IPS-11a (cell line): ENCODE measurements around the gene SLC34A3.

Source experiments
- H3K4me3 ChIP-seq: one replicate; pipeline ENCODE4 v1.5.1; 2013; ENCODE audit warnings: low read depth, low read length, control low read depth

Gene SLC34A3

GRCh38 chr9:137230705-137231371 is at the start of gene SLC34A3:
Gene SLC34A3, plus strand, starts transcription at chr9:137230901. Its CDS starts 802 bp downstream, at chr9:137231703.
- H3K4me3 ChIP-seq = no peak within 1 kb of the TSS

- no peak overlapping the region for H3K4me3 ChIP-seq
These were observed 49.0 kb upstream of the SLC34A3 start for GRCh38 chr9:137181680-137182079.

- H3K4me3 ChIP-seq = no peak overlapping the region
These were observed 47.9 kb upstream of the SLC34A3 start for GRCh38 chr9:137182836-137183235.

GRCh38 chr9:137183980-137184595 is 46.6 kb upstream of the SLC34A3 start:
- H3K4me3 ChIP-seq = no peak overlapping the region

GRCh38 chr9:137184881-137185660 is 45.6 kb upstream of the SLC34A3 start:
- no peak overlapping the region for H3K4me3 ChIP-seq

- no peak overlapping the region for H3K4me3 ChIP-seq
These were observed 44.8 kb upstream of the SLC34A3 start for GRCh38 chr9:137185921-137186320.

- no peak overlapping the region for H3K4me3 ChIP-seq
These were observed 44.3 kb upstream of the SLC34A3 start for GRCh38 chr9:137186385-137186784.

GRCh38 chr9:137187386-137187785 is 43.3 kb upstream of the SLC34A3 start:
- H3K4me3 ChIP-seq = peak overlapping the region; percentile 89

- H3K4me3 ChIP-seq = peak overlapping the region; percentile 89
These were observed 42.6 kb upstream of the SLC34A3 start for GRCh38 chr9:137188086-137188489.

- H3K4me3 ChIP-seq = peak within 1 kb of the TSS; percentile 89
These were observed 42.0 kb upstream of the SLC34A3 start, which contains the start of the genes ANAPC2 and SSNA1 for GRCh38 chr9:137188490-137189296. Gene ANAPC2, minus strand, starts transcription at chr9:137188560. Its CDS starts 28 bp downstream, at chr9:137188532. Gene SSNA1, plus strand, starts transcription at chr9:137188676. Its CDS starts 51 bp downstream, at chr9:137188727.

- peak overlapping the region; percentile 89 for H3K4me3 ChIP-seq
These were observed 41.1 kb upstream of the SLC34A3 start for GRCh38 chr9:137189297-137190295.

GRCh38 chr9:137190315-137190856 is 40.3 kb upstream of the SLC34A3 start:
- no peak overlapping the region for H3K4me3 ChIP-seq

- H3K4me3 ChIP-seq = no peak overlapping the region
These were observed 39.5 kb upstream of the SLC34A3 start for GRCh38 chr9:137191245-137191644.

- H3K4me3 ChIP-seq = no peak overlapping the region
These were observed 38.8 kb upstream of the SLC34A3 start for GRCh38 chr9:137191691-137192447.

- no peak overlapping the region for H3K4me3 ChIP-seq
These were observed 38.3 kb upstream of the SLC34A3 start for GRCh38 chr9:137192448-137192780.

- H3K4me3 ChIP-seq = no peak overlapping the region
These were observed 37.8 kb upstream of the SLC34A3 start for GRCh38 chr9:137192859-137193258.

- no peak overlapping the region for H3K4me3 ChIP-seq
These were observed 36.9 kb upstream of the SLC34A3 start for GRCh38 chr9:137193771-137194170.

- H3K4me3 ChIP-seq = no peak overlapping the region
These were observed 36.3 kb upstream of the SLC34A3 start for GRCh38 chr9:137194388-137194787.

- no peak overlapping the region for H3K4me3 ChIP-seq
These were observed 35.8 kb upstream of the SLC34A3 start for GRCh38 chr9:137194909-137195308.
